NB4 (cell line): ENCODE measurements around the gene PRRT2.

Source experiments
- CTCF ChIP-seq: IDR thresholded peaks from one replicate; pipeline ENCODE4 v1.5.1; 2012; ENCODE audit warnings: low read depth, low read length
- MAX ChIP-seq: IDR thresholded peaks from 2 replicates; pipeline ENCODE4 v1.6.1; 2011; ENCODE audit warnings: low read depth, low read length
- POLR2A ChIP-seq: IDR thresholded peaks from 2 replicates; pipeline ENCODE4 v1.6.1; 2011; ENCODE audit warnings: mild to moderate bottlenecking; ENCODE audit not compliant: insufficient read length; ENCODE audit errors: extremely low read depth

GRCh38 chr16:29791845-29792807 is 19.9 kb upstream of the PRRT2 start:
- TF ChIP-seq CTCF (no peak), POLR2A (no peak), MAX (no peak)
